HepG2 (cell line): ENCODE data around the gene SLC25A11. TPM values are rescaled to one million over a fixed set of nuclear protein-coding genes. Genes with fewer than 3 reads are reported as not detected.

Experiments used
- CAMTA2 ChIP-seq: sonication (generic); formaldehyde crosslinking; IDR thresholded peaks from 2 replicates; pipeline ENCODE4 v1.4.0; 2020; ENCODE audit warnings: mild to moderate bottlenecking, missing genetic modification reagents, borderline replicate concordance
- CBX2 ChIP-seq, 2 experiments: fragments of 200-600 bp in 1 of 2; sonication (generic); formaldehyde crosslinking in 1 of 2; IDR thresholded peaks; 2 replicates each; pipeline versions ENCODE4 v1.7.0 to v1.8.1; 2018 to 2022; ENCODE audit warnings: low read depth in 2 of 2, low read length in 1 of 2, mild to moderate bottlenecking in 1 of 2, missing genetic modification reagents in 1 of 2
- HIC2 ChIP-seq: sonication (generic); formaldehyde crosslinking; IDR thresholded peaks from 2 replicates; pipeline ENCODE4 v1.9.0; 2022; ENCODE audit warnings: low read depth, missing genetic modification reagents
- KDM3A ChIP-seq: IDR thresholded peaks from 2 replicates; pipeline ENCODE4 v1.6.1; 2018; ENCODE audit warnings: low read depth, missing compliant biosample characterization
- MAF1 ChIP-seq: sonication (generic); formaldehyde crosslinking; IDR thresholded peaks from 2 replicates; pipeline ENCODE4 v1.5.0; 2020; ENCODE audit warnings: missing genetic modification reagents, borderline replicate concordance
- MAZ ChIP-seq, 2 experiments: sonication (generic) in 1 of 2; formaldehyde crosslinking in 1 of 2; IDR thresholded peaks; 2 replicates each; pipeline versions ENCODE4 v1.5.0 to v1.6.1; 2012 to 2020; ENCODE audit warnings: low read depth in 2 of 2, mild to moderate bottlenecking in 2 of 2, borderline replicate concordance in 1 of 2, improper control_type of control experiment in 1 of 2, low read length in 1 of 2, missing genetic modification reagents in 1 of 2, moderate library complexity in 1 of 2
- MTF2 ChIP-seq: sonication (generic); formaldehyde crosslinking; IDR thresholded peaks from 2 replicates; pipeline ENCODE4 v1.5.0; 2020; ENCODE audit warnings: missing genetic modification reagents, borderline replicate concordance
- NCOA5 ChIP-seq: sonication (generic); formaldehyde crosslinking; IDR thresholded peaks from 2 replicates; pipeline ENCODE4 v1.4.0; 2020; ENCODE audit warnings: missing genetic modification reagents
- NFAT5 ChIP-seq: sonication (generic); formaldehyde crosslinking; IDR thresholded peaks from 2 replicates; pipeline ENCODE4 v1.4.0; 2020; ENCODE audit warnings: missing genetic modification reagents
- NFYC ChIP-seq: IDR thresholded peaks from 2 replicates; pipeline ENCODE4 v1.6.1; 2016; ENCODE audit warnings: missing genetic modification reagents, missing compliant biosample characterization
- PHF20 ChIP-seq: sonication (generic); formaldehyde crosslinking; IDR thresholded peaks from 2 replicates; pipeline ENCODE4 v1.5.0; 2020; ENCODE audit warnings: mild to moderate bottlenecking, missing genetic modification reagents
- SMARCE1 ChIP-seq: fragments of 450-650 bp; IDR thresholded peaks from 2 replicates; pipeline ENCODE4 v1.6.1; 2017; ENCODE audit warnings: borderline replicate concordance
- YY1 ChIP-seq: IDR thresholded peaks from 2 replicates; pipeline ENCODE4 v1.6.1; 2011; ENCODE audit warnings: low read length, low read depth, moderate library complexity, mild to moderate bottlenecking; ENCODE audit not compliant: insufficient read depth, insufficient replicate concordance
- ZNF546 ChIP-seq: sonication (generic); formaldehyde crosslinking; conservative IDR thresholded peaks from 2 replicates; pipeline ENCODE4 v1.8.1; 2023; ENCODE audit warnings: mild to moderate bottlenecking, missing genetic modification reagents
- ZNF549 ChIP-seq: sonication (generic); formaldehyde crosslinking; IDR thresholded peaks from 2 replicates; pipeline ENCODE4 v1.5.0; 2020; ENCODE audit warnings: missing genetic modification reagents
- ZNF598 ChIP-seq: sonication (generic); formaldehyde crosslinking; IDR thresholded peaks from 2 replicates; pipeline ENCODE4 v1.5.1; 2020; ENCODE audit warnings: mild to moderate bottlenecking, missing genetic modification reagents, borderline replicate concordance
- ZNF713 ChIP-seq: sonication (generic); formaldehyde crosslinking; IDR thresholded peaks from 2 replicates; pipeline ENCODE4 v1.4.0; 2020; ENCODE audit warnings: mild to moderate bottlenecking, missing genetic modification reagents
- ZNF720 ChIP-seq: sonication (generic); formaldehyde crosslinking; IDR thresholded peaks from 2 replicates; pipeline ENCODE4 v1.4.0; 2020; ENCODE audit warnings: missing genetic modification reagents
- ZNF761 ChIP-seq: sonication (generic); formaldehyde crosslinking; conservative IDR thresholded peaks from 2 replicates; pipeline ENCODE4 v1.4.0; 2020; ENCODE audit warnings: mild to moderate bottlenecking, missing genetic modification reagents
- ZNF766 ChIP-seq: sonication (generic); formaldehyde crosslinking; IDR thresholded peaks from 2 replicates; pipeline ENCODE4 v1.5.0; 2020; ENCODE audit warnings: missing genetic modification reagents, borderline replicate concordance
- polyA plus RNA-seq, 8 experiments: library from polyadenylated mRNA; depleted of rRNA in 3 of 8; stranded (reverse) in 7 of 8; unstranded in 1 of 8; fragments of >200 nt; fragmentation: Illumina TruSeq in 4 of 8; extraction: Trizol in 4 of 8; gene quantifications; 2 replicates each; pipeline versions ENCODE4 v1.2.1 to v1.2.3, GENCODE V29; 2011 to 2016; ENCODE audit warnings: low read depth in 4 of 8, missing spikeins in 1 of 8, mixed read lengths in 1 of 8; ENCODE audit not compliant: insufficient read depth in 1 of 8
- total RNA-seq, 5 experiments: library from RNA; depleted of rRNA; stranded (reverse); fragments of >200 nt; fragmentation: Illumina TruSeq; extraction: Trizol; gene quantifications; 2 replicates each; pipeline ENCODE4 v1.2.3, GENCODE V29; 2016; ENCODE audit warnings: low read depth in 1 of 5
- TF ChIP-seq, protein P1 (sequence below), 2 experiments: fragments of 450-650 bp in 1 of 2; sonication (generic) in 1 of 2; formaldehyde crosslinking; IDR thresholded peaks; 2 replicates each; pipeline versions ENCODE4 v1.5.0 to v1.8.0; 2020 to 2022; ENCODE audit warnings: mild to moderate bottlenecking in 1 of 2, missing genetic modification reagents in 1 of 2

Gene SLC25A11
- total and polyA plus RNA-seq, 2 of the 13 experiments (the other 11 are each of a cell fraction or from before 2014, with no cell fraction given) = 35.4 to 47.2 TPM

- TF ChIP-seq MAZ (IDR thresholded peaks at IDR 0.05; ENCODE audit: borderline replicate concordance, low read depth, low read length) (peak; percentile 14; the same call in 1 of the 2 replicates), MAZ (CRISPR knock-in tag; IDR thresholded peaks at IDR 0.05; ENCODE audit: low read depth) (no peak; the same call in 1 of the 2 replicates), NFYC (CRISPR knock-in tag) (no peak), ZNF598 (CRISPR knock-in tag) (no peak), ZNF761 (CRISPR knock-in tag) (no peak), ZNF766 (CRISPR knock-in tag) (no peak), ZNF549 (CRISPR knock-in tag) (no peak), PHF20 (CRISPR knock-in tag) (no peak), YY1 (no peak), MTF2 (CRISPR knock-in tag) (no peak), ZNF720 (no peak), KDM3A (no peak), CAMTA2 (no peak), ZNF546 (no peak), HIC2 (CRISPR knock-in tag) (0 out of 2 replicates have a peak, but pooled peaks have one; percentile 18), MAF1 (CRISPR knock-in tag) (no peak), CBX2 (IDR thresholded peaks at IDR 0.05; ENCODE audit: low read depth, low read length) (no peak), CBX2 (CRISPR knock-in tag; IDR thresholded peaks at IDR 0.05; ENCODE audit: low read depth) (0 out of 2 replicates have a peak, but pooled peaks have one; percentile 17), SMARCE1 (no peak), NFAT5 (CRISPR knock-in tag) (no peak), ZNF713 (no peak), NCOA5 (CRISPR knock-in tag) (no peak)
- TF ChIP-seq, protein P1, sequence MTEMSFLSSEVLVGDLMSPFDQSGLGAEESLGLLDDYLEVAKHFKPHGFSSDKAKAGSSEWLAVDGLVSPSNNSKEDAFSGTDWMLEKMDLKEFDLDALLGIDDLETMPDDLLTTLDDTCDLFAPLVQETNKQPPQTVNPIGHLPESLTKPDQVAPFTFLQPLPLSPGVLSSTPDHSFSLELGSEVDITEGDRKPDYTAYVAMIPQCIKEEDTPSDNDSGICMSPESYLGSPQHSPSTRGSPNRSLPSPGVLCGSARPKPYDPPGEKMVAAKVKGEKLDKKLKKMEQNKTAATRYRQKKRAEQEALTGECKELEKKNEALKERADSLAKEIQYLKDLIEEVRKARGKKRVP (CRISPR knock-in tag; IDR thresholded peaks at IDR 0.05) = peak in 1 of 2 experiments; percentile 90; a peak in 2 of 4 replicates
Observed at GRCh38 chr17:4969047-4969550, 29.3 kb upstream of the SLC25A11 start (continued).
